Glomerular endothelial cell (primary cell): Measurements from ENCODE around the gene HLA-DOB. TPM values are rescaled to one million over a fixed set of nuclear protein-coding genes. Genes with fewer than 3 reads are reported as not detected.
"Not testable (repeated sequence)": the region's sequence is repeated elsewhere in the genome, so short reads cannot be mapped to it uniquely, and the experiment has no call there.

Experiments used
- DNase-seq: peaks from one replicate; pipeline ENCODE4 v3.0.0-alpha.2; 2011; ENCODE audit warnings: low read depth, low spot score; ENCODE audit errors: extremely low read depth
- total RNA-seq: library from RNA; depleted of rRNA; stranded (reverse); fragments of >200 nt; gene quantifications from 2 replicates; pipeline ENCODE4 v1.2.3, GENCODE V29; 2015

HLA-DOB gene
- total RNA-seq, 1 donor from 2014 or later = 1.2 TPM

- no peak for DNase-seq
These were observed 806 bp downstream of the HLA-DOB start for GRCh38 chr6:32815996-32816395.

- no peak for DNase-seq
These were observed 1.7 kb downstream of the HLA-DOB start for GRCh38 chr6:32815115-32815514.

DNA sequence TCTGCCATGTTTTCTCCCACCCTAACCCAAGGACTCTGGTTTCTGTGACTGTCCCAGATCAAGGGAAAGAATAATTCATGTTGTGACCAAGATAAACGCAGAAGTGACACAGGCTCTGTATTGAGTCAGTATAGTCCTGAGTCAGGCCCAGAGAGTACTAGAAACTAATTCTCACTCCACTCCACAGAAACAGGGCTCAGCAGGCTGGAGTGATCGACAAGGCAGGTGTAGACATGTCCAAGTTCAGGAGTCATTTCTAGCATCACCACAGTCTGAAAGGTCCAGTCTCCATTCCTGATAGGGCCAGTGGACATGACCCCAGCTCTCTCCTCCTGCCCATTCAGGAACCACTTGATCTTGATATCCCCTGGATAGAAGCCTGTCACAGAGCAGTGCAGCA lies 2.7 kb downstream of the HLA-DOB start:
- DNase-seq = no peak

- no peak for DNase-seq
These were observed 7.6 kb downstream of the HLA-DOB start for GRCh38 chr6:32809171-32809570.

DNA sequence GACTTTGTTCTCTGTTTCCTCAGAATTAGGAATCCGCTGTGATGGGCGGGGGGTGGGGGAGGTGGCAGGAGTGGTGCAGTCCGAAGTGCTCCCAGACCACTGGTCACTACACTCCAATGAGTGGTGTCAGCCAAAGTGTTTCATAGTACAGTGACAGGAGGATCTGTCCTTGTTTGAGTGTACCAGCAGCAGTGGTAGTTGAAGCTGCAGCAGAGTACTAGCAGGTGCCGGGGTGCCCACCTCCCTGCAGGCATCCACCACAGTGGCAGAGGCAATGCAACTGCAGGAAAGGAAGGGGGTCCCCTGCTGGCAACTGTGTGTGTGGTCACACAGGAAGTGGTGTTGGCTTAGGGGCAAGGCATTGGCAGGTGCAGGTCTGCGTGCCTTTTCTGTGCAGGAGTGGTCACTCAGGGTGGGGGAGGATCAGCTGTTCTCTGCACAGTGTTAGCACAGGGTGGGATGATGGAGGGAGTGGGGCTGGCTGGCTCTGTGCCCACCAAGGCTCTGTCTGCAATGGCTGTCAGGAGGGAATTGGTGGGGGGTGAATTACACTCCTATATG lies 9.7 kb downstream of the HLA-DOB start:
- DNase-seq = no peak

GRCh38 chr6:32805404-32805803 lies 11.4 kb downstream of the HLA-DOB start:
- DNase-seq = not testable (repeated sequence)

- DNase-seq = no peak
These were observed 13.4 kb downstream of the HLA-DOB start for GRCh38 chr6:32803416-32803815.

GRCh38 chr6:32799740-32800139 lies 17.1 kb downstream of the HLA-DOB start:
- no peak for DNase-seq

- DNase-seq = no peak
These were observed 17.6 kb downstream of the HLA-DOB start for GRCh38 chr6:32799168-32799567.

DNA sequence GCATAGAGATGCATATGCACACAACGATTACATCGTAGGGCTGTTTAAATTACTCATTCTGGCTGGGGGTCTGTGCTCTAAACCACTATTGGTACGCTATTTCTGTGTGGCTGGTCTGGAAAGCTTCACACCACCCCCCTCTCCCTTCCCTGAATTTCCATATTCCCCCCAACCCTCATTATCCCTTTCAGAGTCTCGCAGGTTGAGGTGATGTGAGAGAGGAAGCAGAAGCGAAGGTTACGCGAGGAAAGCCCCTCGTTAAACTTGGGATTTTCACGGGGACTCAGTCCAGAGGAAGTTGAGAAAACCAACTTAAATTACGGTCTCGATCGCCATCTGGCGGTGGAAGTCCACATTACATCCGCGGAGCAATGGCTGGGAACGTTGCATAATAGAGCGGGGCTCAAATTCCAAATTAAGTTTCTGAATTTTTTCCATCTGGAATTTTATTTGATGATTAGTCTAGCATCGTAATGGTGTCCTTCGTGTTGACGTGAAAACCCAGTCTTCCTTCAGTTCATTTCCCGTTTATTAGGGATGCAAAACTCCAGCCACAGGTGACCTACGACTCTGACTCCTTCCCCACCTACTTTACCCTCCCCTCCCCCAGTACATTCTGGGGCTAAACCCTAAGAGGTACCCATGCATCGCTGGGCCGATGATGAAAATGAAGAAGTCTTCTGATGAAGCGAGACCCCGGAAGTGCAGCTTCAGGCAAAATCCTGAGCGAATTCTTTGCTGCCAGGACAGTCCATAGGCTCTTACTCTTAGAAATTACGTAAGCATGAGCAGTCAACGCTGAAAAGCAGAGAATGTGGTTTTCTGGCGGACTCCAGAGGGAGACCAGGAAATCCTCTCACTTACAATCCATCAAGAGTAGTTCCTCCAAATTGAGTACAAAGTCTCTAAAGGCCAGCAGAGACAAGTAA lies 19.7 kb downstream of the HLA-DOB start:
- no peak for DNase-seq

GRCh38 chr6:32794510-32794909 lies 22.3 kb downstream of the HLA-DOB start:
- DNase-seq = no peak

DNA sequence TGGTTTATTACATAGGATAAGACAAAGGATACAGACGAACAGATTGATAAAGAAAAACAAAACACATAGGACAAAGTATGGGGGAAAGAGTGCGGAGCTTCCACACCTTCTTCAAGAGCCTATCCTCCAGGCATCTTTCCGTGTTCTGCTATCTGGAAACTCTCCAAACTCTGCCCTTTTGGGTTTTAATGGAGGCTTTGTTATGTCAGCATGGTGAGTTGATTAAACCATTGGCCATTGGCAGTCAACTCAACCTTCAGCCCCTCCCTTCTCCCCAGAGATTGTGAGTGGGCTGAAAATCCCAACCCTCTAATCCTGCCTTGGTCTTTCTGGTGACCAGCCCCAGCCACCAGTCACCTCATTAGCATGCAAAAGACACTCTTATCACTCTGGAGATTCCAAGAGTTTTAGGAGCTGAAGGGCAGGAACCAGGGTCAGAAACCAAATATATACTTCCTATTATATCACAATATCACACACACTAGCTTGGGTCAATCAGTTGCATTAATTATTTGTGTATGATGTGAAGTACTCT lies 23.8 kb downstream of the HLA-DOB start:
- no peak for DNase-seq

DNA sequence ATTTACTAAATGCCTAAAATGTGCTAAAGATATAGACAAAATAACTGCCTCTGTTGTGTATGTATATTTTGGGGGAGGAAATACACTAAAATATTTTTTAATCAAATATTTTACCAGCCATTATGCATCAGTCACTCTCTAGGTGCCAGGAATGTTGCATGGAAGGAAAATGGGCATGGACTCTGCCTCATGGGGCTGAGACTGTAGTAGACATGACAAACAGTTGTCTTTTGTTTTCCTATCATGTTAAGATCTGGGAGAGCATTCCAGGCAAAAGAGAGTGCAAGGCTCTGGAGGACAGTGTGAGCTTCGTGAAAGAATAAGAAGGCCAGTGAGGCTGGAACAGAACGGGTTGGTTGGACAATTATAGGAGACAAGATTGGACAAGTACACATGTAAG lies 26.5 kb downstream of the HLA-DOB start:
- no peak for DNase-seq

DNA sequence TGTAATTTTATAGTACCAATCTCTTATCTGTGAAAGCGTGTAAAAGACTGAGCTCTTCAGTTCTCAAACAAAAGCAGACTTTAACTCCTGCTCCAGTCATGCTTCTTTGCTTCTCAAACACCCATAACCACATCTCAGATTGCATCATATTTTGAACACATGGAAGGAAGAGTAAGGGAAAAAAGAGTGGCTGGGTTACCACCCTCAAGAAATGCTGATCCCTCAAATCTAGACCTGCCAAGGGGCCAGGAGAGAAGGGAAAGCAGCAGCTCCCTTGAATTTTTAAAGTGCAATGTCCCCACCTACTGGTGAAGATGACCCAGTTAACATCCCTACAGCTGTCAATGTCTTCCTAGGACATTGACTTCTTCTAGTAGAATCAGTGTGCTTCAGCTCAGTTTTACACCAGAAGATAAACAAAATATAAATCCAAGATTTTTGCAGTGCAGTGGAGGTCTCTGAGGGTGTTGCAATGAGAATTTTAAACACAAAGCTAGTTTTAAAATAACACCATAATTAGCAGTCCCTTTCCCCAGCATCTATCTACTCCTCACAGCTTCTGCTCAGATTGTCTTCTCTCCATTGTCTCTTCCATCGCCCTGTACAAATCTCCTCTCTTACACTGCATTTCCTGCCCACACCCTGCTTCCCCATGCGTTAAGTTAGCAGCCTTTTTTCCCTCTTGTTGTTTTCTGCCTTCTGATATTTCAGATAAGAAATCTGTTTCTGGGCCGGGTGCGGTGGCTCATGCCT lies 30.8 kb downstream of the HLA-DOB start:
- no peak for DNase-seq

- not testable (repeated sequence) for DNase-seq
These were observed 33.9 kb downstream of the HLA-DOB start for GRCh38 chr6:32782923-32783322.

GRCh38 chr6:32779036-32779435 lies 37.8 kb downstream of the HLA-DOB start:
- DNase-seq = no peak

DNA sequence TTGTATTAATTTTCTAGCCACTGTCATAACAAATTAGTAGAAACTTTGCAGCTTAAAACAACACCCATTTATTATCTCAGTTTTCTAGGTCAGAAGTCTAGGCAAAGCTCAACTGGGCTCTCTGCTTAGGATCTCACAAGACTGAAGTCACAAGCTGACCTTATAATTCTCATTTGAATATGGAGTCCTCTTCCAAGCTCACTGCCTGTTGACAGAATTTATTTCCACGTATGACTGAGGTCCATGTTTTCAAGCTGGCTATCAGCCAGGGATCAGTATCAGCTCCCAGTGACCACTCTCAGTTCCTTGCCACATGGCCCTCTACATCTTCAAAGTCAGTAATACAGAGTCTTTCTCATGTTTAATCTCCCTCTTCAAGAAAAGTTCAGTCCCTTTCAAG lies 41.7 kb downstream of the HLA-DOB start:
- no peak for DNase-seq

GRCh38 chr6:32774426-32774825 lies 42.4 kb downstream of the HLA-DOB start:
- DNase-seq = no peak

- DNase-seq = no peak
These were observed 44.1 kb downstream of the HLA-DOB start for GRCh38 chr6:32772656-32773055.

DNA sequence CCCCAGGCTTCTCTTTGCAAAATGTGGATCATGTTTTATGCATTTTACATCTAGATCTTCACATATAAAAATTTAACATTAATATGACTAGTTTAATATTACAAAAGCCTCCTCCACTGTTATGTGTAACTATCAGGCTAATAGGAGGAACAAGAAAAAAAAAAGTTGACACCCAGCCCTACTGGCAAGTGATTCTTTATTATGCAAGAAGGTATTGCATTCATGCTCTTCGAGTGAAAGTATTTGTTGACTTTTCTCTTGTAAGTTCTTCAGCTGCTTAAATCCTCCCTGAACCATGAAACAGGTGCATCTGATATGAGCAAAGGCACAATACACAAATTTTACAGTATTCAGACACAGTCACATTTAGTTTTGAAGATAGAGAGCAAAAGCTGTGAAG lies 52.8 kb downstream of the HLA-DOB start:
- no peak for DNase-seq

GRCh38 chr6:32763421-32763820 lies 53.4 kb downstream of the HLA-DOB start, which contains the start of gene HLA-DQB2:
TSS of gene HLA-DQB2 (minus strand) at chr6:32763532. CDS start at chr6:32763470, 62 bp downstream.
- no peak for DNase-seq
